Anterior cingulate cortex (tissue), 58 donors: ENCODE measurements around the gene OSTF1.

ENCODE experiments used
- DNase-seq, 58 donors: peaks; one replicate each; lab custom pipeline; 2025; lab: John Stamatoyannopoulos, UW

Gene OSTF1, protein sequence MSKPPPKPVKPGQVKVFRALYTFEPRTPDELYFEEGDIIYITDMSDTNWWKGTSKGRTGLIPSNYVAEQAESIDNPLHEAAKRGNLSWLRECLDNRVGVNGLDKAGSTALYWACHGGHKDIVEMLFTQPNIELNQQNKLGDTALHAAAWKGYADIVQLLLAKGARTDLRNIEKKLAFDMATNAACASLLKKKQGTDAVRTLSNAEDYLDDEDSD

DNA sequence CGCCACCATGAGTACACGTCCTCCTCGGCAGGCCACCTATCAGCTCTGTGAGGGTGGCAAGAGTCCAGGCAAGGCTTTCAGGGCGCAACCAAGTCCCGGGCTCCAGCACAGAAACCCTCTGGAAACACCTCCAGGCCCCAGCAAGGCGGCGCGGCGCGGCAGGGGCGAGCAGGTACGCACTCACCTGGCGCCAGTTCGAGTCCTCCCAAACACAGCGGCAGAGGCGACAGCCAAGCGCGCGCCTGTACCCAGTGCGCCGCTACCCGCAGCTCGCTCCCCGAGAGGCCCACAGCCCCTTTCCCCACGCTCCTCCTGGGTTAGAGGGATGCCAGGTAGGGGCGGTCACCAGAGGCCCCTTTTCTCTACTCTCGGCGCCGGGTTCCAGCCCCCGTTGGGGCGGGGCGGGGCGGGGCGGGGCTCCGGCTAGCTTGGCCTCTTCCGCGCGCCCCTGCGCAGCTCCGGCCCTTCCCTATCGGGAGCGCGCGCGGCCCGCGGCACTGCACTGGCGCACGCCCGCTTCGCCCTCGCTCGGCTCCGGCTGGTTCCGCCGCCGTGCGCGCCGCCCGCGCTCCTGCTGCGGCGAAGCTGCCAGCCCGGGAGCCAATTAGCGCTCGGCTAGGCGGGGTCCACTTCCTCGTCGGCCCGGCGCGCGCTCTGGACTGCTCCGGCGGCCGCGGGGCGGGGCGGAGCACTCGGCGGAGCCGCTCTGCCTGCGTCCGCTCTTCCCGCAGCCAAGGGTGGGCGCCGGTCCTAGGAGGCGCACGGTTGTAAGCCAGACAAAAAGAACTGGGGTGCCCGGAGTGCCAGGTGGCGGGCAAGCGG is at the start of gene OSTF1, which contains the start of gene NMRK1:
Gene OSTF1 (plus strand): TSS at position 691 of the 822 bp plus-strand sequence. CDS start 179 bp downstream, outside the sequence.
Gene NMRK1 (minus strand): TSS at position 332 of the 822 bp plus-strand sequence. CDS start 5,040 bp downstream, outside the sequence.
- peak; percentile 49 to 96 (median 90) for DNase-seq

DNA sequence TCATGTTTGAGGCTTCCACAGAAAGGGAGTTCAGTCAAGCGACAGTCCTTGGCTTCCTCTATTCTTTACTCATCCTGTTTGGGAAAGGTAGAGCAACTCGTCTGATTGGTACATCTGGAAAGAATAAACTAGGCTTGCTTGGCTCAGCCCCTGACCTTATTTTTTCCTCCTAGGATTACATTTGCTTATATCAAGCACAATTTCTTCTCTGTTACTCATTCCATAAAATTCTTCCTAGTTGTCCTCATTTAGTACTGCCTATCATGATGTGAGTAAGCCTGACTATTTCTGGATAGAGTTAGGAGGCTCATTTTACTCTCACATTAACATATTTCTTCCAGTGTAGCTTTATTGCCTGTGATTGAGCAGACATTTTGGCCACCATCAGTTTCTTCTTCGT is 49.3 kb upstream of the OSTF1 start:
- DNase-seq: no peak

DNA sequence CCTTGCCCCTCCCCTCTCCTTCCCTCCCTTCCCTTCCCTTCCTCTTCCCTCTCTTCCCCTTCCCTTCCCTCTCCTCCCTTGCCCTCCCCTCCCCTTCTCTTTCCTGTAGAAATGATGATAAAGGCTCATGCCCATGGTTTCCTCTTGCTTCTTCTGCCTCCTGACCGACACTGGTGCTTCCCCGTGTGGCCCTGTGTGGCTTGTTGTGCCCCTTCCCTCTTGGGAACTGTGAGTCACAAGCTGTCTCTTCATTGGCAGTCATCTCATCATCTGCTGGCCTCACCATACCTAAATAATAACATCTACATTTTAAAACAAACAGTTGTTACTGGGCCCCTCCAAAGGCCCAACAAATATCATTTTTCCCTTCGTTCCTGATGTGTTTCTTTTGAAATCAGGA is 48.5 kb upstream of the OSTF1 start:
- DNase-seq: no peak

DNA sequence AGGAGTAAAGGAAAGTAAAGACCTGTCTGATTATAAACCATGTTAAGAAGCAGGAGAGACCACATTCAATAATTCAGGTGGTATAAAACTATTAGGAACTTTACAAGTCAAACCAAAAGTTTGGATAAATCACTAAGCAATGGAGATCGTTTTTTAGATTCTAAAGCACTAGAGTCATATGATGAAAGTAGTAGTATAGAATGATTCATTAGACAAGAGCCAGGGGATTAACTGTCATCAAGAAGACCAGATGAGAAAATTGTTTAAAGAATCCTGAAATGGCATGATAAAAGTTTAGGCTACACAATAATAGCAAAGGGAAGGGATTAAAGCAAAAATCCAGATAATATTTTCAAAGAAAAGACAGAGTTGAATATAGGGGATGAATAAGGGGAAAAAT is 47.3 kb upstream of the OSTF1 start:
- no peak for DNase-seq

DNA sequence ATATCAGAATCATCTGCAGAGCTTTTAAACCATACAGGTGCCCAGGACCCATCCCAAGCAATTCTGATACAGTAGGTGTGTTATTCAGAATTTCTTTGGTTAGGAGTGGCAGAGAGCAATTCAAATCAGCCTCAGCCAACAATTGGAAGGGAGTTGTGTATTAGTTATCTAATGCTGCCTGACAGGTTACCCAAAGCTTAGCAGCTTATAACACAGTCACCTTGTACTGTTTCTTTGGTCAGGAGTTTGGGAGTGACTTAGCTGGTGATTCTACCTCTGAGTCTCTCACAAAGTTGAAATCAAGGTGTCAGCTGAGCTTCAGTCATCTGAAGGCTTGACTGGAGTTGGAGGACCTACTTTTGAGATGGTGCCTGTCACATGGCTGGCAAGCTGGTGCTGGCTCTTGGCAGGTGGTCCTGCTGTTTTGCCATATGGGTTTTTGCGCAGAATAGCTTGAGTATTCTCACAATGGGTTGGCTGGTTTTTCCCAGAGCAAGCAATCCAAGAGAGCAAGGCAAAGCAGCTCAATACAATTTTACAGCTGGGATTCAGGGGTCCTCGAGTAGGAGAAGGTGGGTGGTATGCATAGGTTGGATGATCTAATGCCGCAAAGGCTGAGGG is 41.5 kb upstream of the OSTF1 start:
- peak in 1 of 58 donors; percentile 3 for DNase-seq

DNA sequence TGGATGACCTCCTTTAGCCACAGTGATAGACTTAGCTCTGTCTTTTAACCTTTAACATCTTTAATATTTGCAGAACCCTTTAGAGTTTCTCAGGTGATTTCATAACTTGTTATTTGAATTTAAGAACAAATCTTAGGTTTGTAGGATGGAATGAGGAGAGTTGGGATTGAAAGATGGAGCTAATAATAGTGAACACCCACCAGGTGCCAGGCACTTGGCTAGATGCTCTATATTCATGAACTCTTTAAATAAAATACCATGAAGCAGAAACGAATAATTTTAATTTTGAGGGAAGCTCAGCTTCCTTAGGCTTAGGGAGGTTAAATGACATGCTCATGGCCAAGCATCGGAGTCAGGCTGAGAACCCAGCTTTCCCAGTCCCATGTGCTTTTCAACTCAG is 40.8 kb upstream of the OSTF1 start:
- DNase-seq: no peak

DNA sequence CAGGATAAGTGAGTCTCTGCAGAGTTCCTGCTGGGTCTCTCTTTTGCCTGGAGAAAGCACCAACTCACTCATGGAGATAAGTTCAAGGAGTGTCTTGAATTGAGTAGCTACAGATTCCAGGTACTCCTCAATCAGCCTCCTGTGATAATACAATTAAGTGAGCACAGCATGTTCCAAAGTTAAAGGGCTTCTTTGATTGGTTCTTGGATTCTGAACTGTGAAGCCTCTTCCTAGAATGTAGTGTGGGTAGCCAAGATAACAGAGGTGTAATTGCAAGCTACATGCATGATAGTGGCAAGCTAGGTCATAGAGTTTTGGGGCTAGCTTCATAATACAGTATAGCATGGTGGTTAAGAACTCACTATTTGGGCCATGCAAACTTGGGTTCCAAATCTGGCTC is 37.0 kb upstream of the OSTF1 start:
- no peak for DNase-seq

DNA sequence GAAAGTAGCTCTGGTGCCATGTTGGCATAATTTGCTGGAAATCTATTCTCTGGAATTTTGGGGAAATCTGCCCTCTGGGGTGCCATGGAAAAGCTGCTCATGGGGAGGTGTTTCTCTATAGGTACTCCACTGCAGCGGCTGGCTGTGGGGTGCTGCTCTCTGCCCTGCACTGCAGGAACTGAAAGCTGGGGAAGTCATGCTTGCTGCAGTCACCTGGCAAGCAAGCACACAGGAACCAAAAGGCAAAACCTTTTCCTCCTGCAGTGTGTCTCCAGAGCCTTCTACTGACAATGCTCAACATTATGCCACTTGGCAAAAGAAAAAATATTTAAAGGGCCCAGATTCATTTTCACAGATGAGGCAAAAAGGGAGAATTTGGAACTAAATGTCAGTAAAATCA is 34.4 kb upstream of the OSTF1 start:
- no peak for DNase-seq

DNA sequence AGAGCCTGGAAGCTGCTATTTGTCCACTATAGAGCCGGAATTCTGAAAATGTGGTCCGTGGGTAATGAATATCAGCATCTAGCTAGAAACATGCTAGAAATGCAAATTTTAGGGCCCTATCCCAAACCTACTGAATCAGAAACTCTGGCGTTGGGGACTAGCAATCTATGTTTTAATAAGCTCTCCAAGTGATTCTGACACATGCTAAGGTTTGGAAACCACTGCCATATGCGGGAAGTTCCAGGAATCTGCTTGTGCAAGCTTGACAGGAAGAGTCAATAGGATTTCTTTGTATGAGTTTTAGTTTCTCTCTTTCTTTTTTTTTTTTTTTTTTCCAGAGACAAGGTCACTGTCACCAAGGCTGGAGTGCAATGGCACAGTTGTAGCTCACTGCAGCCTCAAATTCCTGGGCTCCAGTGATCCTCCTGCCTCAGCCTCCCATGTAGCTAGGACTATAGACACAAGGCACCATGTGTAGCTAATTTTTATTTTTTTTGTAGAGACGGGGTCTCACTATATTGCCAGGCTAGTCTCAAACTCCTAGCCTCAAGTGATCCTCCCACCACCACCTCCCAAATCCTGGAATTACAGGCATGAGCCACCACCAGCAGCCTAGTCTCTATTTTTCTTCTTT is 33.8 kb upstream of the OSTF1 start:
- no peak for DNase-seq

DNA sequence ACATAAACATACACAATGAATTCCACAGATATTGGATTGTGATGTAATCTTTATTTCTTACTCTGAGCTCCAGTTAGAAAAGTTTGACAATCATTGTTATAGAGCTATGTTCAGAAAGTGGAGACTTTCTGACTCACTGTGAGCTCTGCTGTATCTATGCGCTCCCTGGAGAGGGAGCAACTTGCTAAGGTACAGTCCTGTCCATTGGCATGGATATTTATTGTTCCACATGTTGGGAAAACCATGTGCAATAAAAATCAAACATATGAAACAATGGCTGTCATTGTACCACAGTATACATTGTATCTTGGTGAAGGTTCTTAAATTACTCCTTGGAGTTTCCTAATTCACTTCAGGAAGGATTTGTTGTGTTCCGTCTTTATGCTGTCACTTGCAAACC is 27.1 kb upstream of the OSTF1 start:
- no peak for DNase-seq

DNA sequence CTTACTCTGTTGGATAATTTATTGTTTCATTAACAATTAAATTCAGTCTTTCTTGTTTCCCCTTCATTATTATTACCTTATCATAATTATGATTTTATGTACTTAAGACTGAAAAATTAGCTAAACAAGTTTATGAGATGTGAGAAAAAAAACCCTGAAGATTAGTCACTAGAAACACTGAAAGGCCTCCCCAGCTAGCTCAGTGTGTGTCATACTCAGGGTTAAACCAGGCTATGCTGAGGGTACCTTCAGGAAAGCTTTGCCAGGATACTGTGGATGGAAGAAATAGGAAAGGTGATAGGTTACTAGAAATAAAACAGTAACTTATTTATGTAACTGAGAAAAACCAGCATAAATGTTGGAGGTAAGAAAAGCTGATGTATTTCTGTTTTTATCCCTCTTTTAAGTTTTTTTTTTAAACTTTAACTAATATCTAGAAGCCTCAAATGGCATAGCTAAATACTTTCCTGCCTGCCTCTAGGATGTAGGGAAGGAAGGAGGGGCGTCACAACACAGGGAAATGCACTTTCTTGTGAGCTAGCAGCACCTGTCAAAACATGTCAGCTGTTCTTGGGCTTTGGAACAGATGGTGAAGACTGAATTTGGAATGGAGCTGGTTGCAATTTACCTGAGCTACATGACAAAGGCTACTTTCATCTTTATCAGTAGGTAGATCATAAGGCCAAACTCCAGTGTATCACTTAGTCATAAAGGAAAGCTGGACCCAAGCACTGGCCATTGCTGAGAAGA is 24.6 kb upstream of the OSTF1 start:
- no peak for DNase-seq

DNA sequence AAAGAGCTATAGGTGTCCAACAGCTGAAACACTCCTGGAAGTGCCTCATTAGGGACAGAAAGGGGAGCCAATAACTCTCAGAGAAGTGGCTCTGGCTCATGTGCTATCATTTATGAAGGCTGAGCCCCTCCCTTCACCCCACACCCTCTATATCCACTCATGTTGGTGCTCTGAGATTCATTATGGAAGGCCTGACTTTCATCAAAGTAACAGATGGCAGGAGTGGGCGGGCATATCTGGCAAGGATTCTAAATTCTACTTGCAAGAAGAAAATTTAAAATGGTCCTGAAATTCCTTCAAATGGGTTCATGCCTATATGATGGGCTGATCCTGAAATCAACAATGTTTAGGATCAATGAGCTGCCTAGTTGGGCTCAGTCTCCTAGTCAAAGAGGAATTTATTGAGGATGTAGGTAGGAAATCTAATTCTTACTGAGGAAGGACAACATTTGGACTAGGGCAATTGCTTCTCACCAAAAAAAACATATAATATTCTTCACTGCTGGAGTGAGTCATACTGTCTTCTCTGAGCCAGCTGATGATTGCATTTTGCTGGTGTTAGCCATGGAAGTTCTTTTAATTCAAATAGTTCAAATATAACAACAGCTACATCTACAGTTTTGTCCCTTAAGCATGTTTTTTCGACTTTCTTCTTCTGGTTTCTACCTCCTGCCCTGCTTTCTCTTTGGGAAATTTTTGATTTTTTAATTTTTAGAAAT is 23.8 kb upstream of the OSTF1 start:
- DNase-seq: peak in 15 of 58 donors; percentile 7 to 68 (median 28)

DNA sequence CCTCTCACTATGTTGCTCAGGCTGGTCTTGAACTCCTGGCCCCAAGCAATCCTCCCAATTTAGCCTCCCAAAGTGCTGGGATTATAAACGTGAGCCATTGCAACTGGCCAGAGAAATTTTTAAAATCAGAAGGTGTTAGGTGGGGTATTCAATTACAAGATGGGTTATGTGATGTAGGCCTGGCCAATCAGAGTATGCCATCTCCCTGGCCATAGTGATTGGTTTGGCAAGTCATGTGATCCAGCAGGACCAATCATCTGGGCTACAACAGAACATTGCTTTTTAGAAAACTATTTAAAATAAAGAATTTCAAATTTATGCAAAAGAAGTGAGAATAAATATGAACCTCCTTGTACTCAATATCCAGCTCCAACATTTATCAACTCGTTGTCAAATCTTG is 22.8 kb upstream of the OSTF1 start:
- DNase-seq: no peak

DNA sequence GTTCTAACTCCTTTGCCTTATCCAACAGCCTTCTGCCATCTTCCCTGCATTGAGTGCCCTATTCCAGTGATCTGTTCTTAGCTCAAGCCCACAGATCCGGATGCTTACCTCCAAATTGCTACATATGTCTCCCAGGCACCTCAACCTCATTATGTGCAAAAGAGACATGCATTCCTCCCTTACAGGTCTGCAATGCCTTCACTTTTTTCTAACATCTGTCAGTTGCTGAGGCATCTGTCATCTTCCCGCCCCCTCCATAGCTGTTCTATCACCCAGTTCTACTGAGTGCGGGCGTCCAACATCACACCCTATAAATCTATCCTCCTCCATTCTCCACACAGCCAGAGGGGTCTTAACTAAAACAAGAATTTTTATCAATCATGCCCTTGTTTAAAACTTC is 20.4 kb upstream of the OSTF1 start:
- DNase-seq: peak in 12 of 58 donors; percentile 7 to 61 (median 26)

DNA sequence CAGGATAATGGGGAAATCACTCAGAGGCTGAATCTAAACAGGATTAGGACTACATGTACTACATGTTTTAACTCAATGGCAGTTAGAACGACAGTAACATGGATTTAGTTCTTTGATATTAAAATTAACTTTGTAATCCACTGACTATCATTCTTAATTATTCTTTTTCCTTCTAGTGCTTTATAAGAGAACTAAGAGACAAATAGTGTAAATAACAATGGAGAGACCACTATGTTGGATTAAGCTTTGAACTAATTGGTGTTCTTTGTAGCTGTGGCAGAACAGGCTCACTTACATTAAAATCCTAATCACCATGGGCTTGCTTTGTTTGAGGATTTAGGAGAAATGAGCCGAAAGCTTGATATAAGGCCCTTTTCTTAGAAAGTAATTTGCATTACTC is 19.1 kb upstream of the OSTF1 start:
- DNase-seq: no peak

DNA sequence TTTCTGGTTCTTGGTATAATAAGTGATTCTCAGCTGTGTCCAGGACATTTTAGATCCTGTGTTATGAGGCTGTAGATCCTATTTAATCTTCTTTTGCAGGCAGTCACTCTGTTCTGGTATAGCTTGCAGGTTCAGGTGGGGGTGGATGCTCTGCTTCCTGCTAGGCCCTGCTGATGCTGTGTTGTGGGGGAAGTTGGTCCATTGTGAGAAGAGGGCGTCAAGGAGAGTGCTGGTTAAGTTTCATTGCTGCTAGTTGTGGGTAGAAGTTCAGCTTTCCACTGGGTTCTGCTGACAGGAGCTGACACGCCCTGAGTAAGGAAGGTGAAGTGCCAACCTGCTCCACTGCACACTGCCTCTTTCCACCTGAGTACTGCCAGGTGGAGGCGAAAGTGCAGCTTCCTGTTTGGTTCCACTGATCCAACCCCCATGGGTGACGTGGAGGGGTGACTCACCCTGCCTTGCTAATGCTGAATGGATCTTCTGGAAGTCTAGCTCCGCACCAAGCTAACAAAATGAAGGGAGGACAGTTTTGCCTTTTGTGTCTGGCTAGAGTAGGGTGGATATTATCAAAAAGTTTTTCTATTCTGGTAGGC is 16.7 kb upstream of the OSTF1 start:
- no peak for DNase-seq

DNA sequence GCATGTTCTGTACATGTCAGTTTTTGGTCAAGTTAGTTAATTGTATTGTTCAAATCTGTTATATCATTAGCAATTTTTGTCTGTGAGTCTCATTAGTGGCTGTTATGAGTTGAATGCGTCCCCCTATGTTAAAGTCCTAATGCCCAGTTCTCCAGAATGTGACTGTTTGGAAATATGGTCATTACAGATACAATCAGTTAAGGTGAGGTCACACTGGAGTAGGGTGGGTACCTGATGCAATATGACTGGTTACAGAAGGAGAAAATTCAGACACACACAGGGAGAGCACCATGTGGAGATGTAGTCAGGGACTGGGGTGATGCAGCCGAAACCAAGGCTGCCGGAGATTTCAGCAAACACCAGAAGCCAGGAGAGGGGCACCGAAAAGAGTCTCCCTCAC is 15.4 kb upstream of the OSTF1 start:
- DNase-seq: no peak

DNA sequence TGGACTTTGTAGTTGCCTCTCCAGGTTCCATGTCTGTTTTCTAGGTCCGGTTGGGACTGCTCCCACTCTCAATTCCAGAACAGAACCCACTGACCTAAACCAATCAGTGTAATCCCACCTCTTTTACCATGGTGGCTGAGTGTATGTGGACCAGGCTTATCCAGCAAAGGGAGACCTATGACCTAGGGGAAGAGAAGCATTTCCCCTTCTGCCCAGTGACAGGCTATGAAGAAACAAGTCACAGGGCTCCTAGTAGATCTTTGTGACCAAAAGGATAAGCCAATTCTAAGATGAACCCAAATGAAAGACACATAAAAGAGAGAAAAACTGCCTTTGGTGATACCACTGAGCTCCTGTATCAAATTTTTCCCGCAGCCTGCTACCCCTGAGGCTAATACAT is 6.7 kb upstream of the OSTF1 start:
- DNase-seq: no peak
